Body of pancreas (tissue), 4 donors: ENCODE measurements around the gene POLR3A.

ENCODE experiments used
- POLR2A ChIP-seq, 3 donors: fragments of 450-650 bp; IDR thresholded peaks; one replicate each; pipeline ENCODE4 v1.6.1; 2016; ENCODE audit warnings: antibody characterized with exemption in 3 of 3, mild to moderate bottlenecking in 2 of 3
- TF ChIP-seq, protein P1 (sequence below), 7 experiments: fragments of 450-650 bp in 4 of 7; fragments of 200-600 bp in 3 of 7; sonication (generic) in 3 of 7; IDR thresholded peaks; one replicate each; pipeline ENCODE4 v1.5.1; 2016 to 2019; ENCODE audit warnings: antibody characterized with exemption in 7 of 7

DNA sequence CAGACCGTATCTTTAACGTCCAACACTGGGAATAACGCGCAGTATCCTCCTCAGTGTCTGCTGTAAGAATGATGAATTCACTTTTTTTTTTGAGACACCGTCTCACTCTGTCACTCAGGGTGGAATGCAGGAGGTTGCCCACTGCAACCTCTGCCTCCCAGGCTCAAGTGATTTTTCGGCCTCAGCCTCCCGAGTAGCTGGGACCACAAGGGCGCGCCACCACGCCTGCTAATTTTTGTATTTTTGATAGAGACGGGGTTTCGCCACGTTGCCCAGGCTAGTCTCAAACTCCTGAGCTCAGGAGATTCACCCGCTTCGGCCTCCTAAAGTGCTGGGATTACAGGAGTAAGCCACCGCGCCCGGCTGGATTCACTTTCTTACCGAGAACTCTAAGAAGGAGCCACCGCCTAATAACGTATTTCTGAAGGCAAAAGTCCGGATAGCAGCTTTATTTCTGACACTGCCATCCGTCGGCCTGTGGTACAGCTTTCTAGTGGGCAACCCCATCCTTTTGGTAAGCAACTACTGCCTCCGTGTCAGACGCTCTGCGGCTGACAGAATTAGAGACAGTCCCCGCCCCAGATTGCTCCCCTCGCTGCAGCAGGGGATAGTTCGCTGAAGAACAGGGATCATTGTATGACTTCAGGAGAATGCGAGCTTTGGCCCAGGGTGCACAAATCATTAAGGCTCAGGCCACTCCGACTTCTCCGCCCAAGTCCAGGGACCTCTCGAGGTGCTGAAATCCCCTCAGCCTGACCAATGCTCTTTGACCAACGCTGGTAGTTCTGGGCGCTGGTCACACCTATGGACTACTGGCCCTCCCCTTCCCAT, 662 bp downstream of the POLR3A start:
- TF ChIP-seq, protein P1, sequence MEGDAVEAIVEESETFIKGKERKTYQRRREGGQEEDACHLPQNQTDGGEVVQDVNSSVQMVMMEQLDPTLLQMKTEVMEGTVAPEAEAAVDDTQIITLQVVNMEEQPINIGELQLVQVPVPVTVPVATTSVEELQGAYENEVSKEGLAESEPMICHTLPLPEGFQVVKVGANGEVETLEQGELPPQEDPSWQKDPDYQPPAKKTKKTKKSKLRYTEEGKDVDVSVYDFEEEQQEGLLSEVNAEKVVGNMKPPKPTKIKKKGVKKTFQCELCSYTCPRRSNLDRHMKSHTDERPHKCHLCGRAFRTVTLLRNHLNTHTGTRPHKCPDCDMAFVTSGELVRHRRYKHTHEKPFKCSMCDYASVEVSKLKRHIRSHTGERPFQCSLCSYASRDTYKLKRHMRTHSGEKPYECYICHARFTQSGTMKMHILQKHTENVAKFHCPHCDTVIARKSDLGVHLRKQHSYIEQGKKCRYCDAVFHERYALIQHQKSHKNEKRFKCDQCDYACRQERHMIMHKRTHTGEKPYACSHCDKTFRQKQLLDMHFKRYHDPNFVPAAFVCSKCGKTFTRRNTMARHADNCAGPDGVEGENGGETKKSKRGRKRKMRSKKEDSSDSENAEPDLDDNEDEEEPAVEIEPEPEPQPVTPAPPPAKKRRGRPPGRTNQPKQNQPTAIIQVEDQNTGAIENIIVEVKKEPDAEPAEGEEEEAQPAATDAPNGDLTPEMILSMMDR (IDR thresholded peaks at IDR 0.05) = no peak
- TF ChIP-seq POLR2A (IDR thresholded peaks at IDR 0.05) = no peak
